GM18951 (cell line): ENCODE results near the gene LAIR1.
"Not testable (repeated sequence)": the region's sequence is repeated elsewhere in the genome, so short reads cannot be mapped to it uniquely, and the experiment has no call there.

Source experiments
- POLR2A ChIP-seq: IDR thresholded peaks from 4 replicates; pipeline ENCODE4 v1.6.1; 2011; ENCODE audit warnings: mild to moderate bottlenecking; ENCODE audit not compliant: insufficient read length, insufficient read depth; ENCODE audit errors: extremely low read depth
- in situ Hi-C: fragments of 300-500 bp; cut with MboI; formaldehyde crosslinking; loops from one replicate; pipeline ENCODE4 v1.12.0; 2022; ENCODE audit warnings: low sequenced_read_pairs, mixed read lengths, inconsistent platforms; ENCODE audit not compliant: unreplicated experiment

LAIR1 gene

DNA sequence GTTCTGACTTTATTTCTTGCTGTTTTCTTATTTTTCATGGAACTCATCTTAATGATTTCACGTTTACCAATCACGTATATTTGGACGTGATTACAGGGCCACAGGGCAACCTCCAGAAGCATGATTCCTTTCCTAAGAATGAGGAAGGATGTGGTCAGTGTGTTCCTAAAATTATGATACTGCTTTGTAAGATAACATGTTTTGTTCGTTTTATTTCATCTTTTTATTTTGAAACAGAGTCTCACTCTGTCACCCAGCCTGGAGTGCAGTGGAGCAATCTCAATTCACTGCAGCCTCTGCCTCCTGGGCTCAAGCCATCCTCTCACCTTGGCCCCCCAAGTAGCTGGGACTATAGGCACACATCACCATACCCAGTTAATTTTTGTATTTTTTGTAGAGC, 24.8 kb upstream of the LAIR1 start:
- no peak for TF ChIP-seq POLR2A
- in situ Hi-C loops = no loop called here

DNA sequence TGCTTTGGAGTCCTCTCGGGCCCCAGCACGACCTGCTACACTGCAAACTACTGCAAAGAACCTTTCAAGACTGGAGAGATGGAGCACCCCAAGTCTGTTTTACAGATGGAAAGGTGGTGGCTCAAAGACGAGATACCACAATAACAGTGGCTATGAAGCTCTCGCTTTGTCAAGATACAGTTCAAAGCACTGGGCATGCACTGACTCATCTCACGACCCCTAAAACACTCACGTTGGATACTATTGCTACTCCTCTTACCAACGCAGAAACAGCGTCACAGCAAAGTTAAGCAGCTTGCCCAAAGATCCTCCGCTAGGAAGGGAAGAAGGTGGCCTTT, 24.0 kb upstream of the LAIR1 start:
- in situ Hi-C loops = no loop called here
- TF ChIP-seq POLR2A = no peak

DNA sequence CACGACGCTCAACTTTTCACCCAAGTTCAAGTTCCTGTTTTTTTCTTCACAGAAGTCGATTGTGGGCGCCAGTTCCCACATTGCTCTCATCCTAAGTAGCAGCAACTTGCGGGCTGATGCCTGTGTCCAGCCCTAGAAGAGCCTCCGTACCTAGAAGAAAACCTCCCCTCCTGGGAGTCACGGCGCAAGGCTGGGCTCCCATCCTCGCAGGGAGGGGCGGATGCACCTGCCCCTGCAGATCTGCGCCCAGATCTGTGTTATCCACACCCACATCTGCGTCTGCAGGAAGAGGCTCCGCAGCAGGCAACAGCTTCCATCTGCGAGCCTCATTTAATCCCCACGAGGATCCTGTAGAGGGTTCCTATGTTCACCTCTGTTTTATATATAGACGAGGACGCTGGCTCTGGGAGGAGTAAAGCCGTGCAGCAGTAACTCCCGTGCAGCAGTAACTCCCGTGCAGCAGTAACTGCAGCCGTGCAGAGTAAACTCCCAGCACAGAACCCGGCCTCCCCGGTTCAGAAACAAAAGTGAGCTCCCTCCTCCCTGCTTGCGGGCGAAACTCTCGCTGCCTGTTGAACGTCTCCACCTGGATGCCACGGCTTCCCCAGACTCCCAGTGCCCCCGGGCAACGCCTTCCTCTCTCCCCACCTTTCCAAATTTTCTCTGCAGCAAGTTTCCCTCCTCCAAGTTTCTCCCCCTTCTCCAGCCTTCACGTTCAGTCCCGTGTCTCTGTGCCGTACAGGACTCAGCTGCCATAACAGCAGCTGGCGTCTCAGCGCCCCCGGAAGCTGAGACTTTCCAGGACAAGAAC, 23.5 kb upstream of the LAIR1 start:
- no peak for TF ChIP-seq POLR2A
- in situ Hi-C loops = no loop called here

DNA sequence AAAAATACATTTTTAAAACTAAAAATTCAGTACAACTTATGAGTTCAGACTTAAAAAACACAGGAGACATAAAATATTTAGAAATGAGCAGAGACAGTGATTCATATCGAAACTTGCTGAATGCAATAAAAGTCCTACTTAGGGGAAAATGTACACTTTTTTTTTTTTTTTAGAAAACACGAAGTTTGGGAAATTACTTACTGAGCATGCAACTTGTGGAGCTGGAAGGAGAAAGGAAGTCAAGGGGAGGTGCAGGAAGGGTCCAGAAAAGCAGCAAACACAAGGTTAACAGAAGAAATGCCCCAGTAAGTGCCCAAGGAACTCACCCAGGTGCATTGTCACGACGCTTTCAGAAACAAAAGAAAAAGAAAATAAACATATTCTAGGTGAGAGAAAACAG, 18.6 kb upstream of the LAIR1 start:
- in situ Hi-C loops = no loop called here

DNA sequence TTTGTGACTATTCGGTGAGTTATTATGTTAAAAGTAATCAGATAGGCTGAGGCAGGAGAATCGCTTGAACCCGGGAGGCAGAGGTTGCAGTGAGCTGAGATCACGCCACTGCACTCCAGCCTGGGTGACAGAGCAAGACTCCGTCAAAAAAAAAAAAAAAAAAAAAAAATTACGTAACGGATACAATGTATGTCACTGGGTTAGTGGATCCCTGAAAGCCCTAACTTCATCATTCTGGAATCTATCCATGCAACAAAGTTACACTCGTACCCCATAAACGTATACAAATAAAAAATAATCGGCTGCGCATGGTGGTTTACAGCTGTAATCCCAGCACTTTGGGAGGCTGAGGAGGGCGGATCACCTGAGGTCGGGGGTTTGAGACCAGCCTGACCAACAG, 17.3 kb upstream of the LAIR1 start:
- in situ Hi-C loops = not testable (repeated sequence)

More for the DNA sequence above, 18.6 kb upstream of the LAIR1 start:
- TF ChIP-seq POLR2A = no peak

DNA sequence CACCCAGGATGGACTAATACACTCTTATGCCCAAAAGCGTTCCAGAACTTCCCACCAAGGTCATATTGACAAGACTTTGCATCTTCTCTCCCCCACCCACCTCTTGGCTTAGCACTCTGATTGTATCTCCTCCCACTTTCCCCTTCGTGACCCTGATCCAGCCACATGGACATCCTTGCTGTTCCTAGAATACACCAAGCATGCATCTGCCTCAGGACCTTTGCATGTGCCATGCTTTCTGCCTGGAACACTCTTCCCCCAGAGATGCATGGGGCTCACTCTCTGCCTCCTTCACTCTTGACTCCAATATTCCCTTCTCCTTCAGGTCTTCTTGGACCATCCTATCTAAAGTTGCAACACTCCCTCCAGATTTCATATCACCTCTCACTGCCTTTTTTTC, 16.2 kb upstream of the LAIR1 start:
- in situ Hi-C loops = no loop called here
- TF ChIP-seq POLR2A = no peak

DNA sequence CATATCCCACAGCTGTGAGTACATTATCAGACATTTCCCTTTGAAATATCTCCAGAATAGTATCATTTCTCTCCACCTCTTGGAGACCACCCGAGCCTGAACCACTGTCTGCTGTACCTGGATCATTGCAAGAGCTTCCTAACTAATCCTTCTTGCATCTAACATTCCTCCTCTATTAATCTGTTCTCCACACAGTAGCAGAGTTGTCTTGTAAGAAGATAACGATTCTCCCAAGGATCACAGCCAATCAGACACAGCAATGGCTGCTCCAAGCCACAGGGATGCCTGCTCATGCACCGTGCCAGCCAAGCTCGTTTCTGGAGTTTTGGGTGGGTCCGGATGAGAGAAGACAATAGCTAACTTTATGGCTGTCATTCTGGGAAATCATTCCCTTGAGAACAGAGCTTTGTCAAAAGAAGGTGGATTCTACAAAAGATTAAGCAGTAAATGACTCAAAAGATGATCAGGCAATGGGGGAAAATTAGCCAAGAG, 14.5 kb upstream of the LAIR1 start:
- TF ChIP-seq POLR2A = no peak
- in situ Hi-C loops = no loop called here

DNA sequence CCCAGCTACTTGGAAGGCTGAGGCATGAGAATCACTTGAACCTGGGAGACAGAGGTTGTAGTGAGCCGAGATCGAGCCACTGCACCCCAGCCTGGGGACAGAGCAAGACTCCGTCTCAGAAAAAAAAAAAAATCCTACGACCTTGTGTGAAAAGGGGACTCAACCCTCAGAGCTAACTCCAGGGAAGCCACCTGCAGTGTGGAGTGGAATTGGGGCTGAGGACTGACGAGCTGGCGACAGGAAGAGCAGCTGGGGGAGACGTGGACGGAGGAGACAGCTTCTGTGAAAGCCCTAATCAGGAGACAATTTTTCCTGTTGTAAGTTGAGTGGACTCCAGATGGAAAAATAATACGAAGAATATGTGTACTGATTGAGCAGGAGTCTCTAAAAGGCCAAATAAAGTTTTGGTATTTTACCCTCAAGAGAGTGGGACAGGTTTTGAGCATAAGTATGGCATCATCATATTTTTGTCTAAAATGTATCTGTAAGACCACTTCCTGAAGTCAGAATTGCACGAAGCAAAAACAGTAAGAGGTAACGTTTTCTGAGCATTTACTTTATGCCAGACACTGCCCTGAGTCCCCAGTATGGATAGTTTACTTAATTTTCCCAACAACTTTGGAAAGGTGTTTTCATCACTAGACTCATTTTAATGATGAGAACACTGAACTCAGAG, 12.0 kb upstream of the LAIR1 start:
- in situ Hi-C loops = no loop called here
- TF ChIP-seq POLR2A = no peak

DNA sequence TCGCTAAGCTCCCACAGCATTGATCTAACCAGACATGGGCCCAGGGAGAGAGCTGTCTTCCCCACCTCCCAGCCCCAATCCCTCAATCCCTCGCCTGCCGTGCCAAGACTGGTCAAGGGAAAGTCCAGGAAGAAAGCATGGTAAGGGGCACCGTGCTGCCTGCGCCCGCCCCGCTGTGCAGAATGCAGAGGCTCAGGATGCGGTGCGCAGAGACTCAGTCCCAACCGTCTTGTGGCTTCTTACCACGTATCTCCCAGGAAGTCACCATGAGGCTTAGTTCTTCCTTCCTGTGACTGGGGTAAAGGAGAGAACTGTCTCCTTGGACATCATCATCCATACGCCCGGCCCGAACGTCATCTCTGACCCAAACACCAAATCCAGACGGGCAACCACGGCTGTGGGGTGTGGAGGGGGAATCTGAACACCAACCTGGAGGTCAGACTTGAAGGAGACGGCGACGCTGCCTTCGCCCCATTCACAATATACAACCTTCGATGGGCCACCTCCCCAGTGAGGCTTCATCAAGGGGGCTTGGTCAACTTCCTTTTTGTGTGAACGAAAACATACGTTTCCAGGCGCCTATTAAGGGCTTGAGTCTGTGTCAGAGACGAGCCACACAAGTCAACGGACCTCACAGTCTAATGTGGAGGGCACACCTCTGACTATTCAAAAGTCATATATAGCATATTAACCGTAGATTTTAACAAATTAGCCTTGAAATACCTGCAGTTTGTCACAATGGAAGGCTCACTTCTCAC, 10.6 kb upstream of the LAIR1 start:
- in situ Hi-C loops = not testable (repeated sequence)

DNA sequence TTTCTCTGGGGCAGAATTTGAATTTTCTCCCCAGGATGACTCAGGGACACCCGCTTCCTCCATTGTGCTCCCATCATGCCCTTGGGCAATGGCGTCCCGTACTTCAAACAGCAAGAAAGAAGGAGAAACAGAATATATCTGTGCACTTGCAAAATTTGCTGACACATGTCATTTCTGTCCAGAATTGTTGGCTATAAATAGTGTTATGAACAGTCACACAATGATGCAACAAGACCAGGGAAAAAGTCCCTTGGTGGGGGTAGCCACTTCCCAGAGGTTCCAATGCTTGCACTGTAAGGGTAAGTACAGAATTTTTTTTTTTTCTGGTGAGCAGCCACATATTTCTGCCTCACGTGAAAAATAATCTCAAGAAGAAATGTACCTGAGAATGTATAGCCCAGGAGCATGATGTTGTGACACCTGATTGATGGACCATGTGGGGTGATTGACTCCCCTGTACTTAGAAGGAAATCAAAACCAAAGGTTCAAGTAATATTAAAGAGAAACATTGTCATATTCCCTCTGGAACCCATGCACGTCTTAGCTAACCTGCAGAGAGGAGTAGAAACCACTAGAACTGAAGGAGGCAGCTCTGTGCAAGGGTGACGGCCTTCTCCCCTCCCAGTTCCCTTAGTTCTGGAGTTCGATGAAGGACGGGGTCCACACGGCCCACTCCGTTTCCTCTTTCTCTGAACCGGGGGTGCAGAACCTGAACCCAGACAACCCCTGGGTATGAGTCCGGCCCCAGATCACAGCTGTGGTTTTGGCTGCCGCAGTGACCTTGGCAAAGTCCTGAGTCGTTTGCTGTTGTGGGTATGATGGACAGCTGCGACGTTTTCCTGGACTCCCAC, 9.3 kb upstream of the LAIR1 start:
- TF ChIP-seq POLR2A = no peak
- in situ Hi-C loops = loop anchor here (5.0 kb wide), 1 partner anchor 123 kb away; no protein-coding TSS in a partner anchor

DNA sequence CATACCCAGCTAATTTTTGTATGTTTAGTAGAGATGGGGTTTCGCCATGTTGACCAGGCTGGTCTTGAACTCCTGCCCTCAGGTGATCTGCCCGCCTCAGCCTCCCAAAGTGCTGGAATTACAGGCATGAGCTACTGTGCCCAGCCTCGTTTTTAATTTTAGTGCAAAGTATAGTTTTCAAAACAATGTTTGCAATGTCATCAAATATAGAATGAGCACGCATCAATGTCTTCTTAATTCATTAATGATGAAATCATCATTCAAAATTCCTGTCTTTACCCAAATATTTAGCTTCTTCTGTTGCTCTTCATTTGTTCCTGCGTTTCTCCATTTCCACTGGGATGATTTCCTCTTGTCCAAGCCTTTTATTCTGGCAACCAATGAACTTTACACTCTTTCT, 6.7 kb upstream of the LAIR1 start:
- in situ Hi-C loops = loop anchor here (5.0 kb wide), 1 partner anchor 126 kb away; no protein-coding TSS in a partner anchor

DNA sequence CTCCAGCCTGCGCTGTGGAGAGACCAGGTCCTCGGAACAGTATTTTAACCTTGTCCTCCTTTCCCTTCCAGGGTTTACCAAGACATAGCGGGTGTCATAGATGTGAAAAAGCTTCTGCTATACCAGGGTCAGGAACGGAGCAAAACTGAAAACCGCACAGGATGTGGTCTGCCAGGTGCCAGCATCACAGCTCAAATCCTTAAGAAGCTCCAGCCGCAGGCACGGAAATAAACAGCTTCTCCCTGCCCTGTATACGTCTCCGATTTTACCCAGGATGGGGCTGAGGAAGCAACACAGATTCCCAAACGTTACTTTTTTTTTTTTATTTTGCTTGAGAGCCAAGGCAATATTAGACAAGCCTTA, 5.7 kb upstream of the LAIR1 start:
- in situ Hi-C loops = loop anchor here (5.0 kb wide), 1 partner anchor 127 kb away; no protein-coding TSS in a partner anchor

DNA sequence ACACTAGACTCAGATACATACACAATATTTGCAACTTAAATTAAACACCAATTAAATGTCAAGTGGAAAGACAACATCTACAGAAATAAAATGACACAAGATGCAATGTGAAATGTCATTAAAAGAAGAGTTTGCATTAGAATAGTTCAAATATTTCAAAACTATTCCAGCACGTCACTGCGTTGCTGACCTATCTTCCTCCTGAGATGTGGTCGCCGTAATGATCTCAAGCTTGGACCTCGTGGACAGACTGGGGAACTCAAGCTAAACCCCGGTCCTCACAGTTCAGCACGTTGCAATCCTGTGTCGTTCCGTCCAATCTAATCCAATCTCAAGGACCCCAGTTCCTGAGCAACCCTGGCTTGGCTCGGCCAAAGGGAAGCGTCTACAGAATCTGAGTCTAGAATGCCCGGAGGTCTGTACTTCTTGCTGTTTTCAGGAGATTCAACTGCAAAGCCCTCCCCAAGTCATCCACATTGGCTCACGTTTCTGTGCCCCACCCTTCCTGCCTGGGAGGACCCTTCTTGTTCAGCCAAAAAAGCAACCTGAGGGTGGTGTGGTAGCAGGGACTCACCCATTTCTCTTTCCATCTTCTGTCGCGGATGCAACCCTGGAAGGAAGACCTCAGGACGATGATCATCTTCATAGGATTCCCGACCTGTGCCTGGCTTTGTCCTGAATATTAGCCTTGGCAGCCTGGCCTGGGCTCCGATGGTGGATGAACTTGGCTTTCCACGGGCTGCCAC, 5.1 kb upstream of the LAIR1 start:
- in situ Hi-C loops = loop anchor here (5.0 kb wide), 1 partner anchor 127 kb away; no protein-coding TSS in a partner anchor
